Naive thymus-derived CD4-positive, alpha-beta T cell (primary cell): Measurements from ENCODE around the gene RAI1. TPM values are rescaled to one million over a fixed set of nuclear protein-coding genes. Genes with fewer than 3 reads are reported as not detected.

Experiments
- ATAC-seq: fragments of 150-1000 bp; cut with Tn5 transposase; 2 replicates; pipeline ENCODE4 v1.10.0; 2021; ENCODE audit warnings: mild to moderate bottlenecking, moderate library complexity
- CTCF ChIA-PET: fragments of 350-600 bp; sonication (Branson Sonifier 250); formaldehyde crosslinking; loops from one replicate; lab custom pipeline; 2021; ENCODE audit warnings: antibody characterized with exemption; lab: Charles Lee
- POLR2A ChIA-PET: fragments of 350-600 bp; sonication (Branson Sonifier 250); formaldehyde crosslinking; loops from one replicate; lab custom pipeline; 2021; ENCODE audit warnings: antibody characterized with exemption, inconsistent platforms; lab: Charles Lee
- DNase-seq, 9 donors: peaks; one replicate each; pipeline versions ENCODE4 v3.0.0 to v3.0.0-alpha.2; 2020 to 2022; ENCODE audit warnings: mixed read lengths in 1 of 9
- H3K27ac ChIP-seq: one replicate; pipeline ENCODE4 v1.7.0; 2013; ENCODE audit warnings: mild to moderate bottlenecking, low read depth, low read length, moderate library complexity
- H3K27me3 ChIP-seq, 2 donors: one replicate each; pipeline ENCODE4 v1.7.0; 2013; ENCODE audit warnings: low read length in 2 of 2, mild to moderate bottlenecking in 2 of 2, moderate library complexity in 2 of 2; ENCODE audit not compliant: control insufficient read depth in 2 of 2, insufficient read depth in 2 of 2
- H3K36me3 ChIP-seq, 3 experiments: 1 replicate in 2 of 3; 2 replicates in 1 of 3; pipeline ENCODE4 v1.7.0; 2013; ENCODE audit warnings: low read length in 3 of 3, mild to moderate bottlenecking in 3 of 3, moderate library complexity in 1 of 3; ENCODE audit not compliant: insufficient read depth in 3 of 3, control insufficient read depth in 2 of 3
- H3K4me1 ChIP-seq, 2 donors: one replicate each; pipeline ENCODE4 v1.7.0; 2013; ENCODE audit warnings: low read length in 2 of 2, mild to moderate bottlenecking in 2 of 2, moderate library complexity in 1 of 2; ENCODE audit not compliant: control insufficient read depth in 2 of 2, insufficient read depth in 2 of 2
- H3K4me3 ChIP-seq: 2 replicates; pipeline ENCODE4 v1.7.0; 2013; ENCODE audit warnings: mild to moderate bottlenecking, low read length
- H3K9me3 ChIP-seq, 3 experiments: 1 replicate in 2 of 3; 2 replicates in 1 of 3; pipeline ENCODE4 v1.7.0; 2013; ENCODE audit warnings: low read length in 3 of 3; ENCODE audit not compliant: control insufficient read depth in 2 of 3
- H3K27ac Mint-ChIP-seq, 9 donors: one replicate each; pipeline ENCODE4 v1.8.0; 2020 to 2022; ENCODE audit warnings: mixed read lengths in 9 of 9, mild to moderate bottlenecking in 8 of 9, moderate library complexity in 5 of 9, inconsistent platforms in 2 of 9
- H3K27me3 Mint-ChIP-seq, 5 donors: one replicate each; pipeline ENCODE4 v1.8.0; 2021 to 2022; ENCODE audit warnings: mixed read lengths in 5 of 5, mild to moderate bottlenecking in 1 of 5
- H3K36me3 Mint-ChIP-seq, 5 donors: one replicate each; pipeline ENCODE4 v1.8.0; 2020 to 2022; ENCODE audit warnings: mixed read lengths in 5 of 5, mild to moderate bottlenecking in 3 of 5, inconsistent platforms in 1 of 5
- H3K4me1 Mint-ChIP-seq, 7 donors: one replicate each; pipeline ENCODE4 v1.8.0; 2020 to 2022; ENCODE audit warnings: mixed read lengths in 7 of 7, mild to moderate bottlenecking in 3 of 7, inconsistent platforms in 1 of 7
- H3K4me3 Mint-ChIP-seq, 10 donors: one replicate each; pipeline ENCODE4 v1.8.0; 2020 to 2022; ENCODE audit warnings: mild to moderate bottlenecking in 10 of 10, mixed read lengths in 10 of 10, moderate library complexity in 6 of 10, inconsistent platforms in 2 of 10
- H3K9me3 Mint-ChIP-seq, 11 donors: one replicate each; pipeline ENCODE4 v1.8.0; 2020 to 2022; ENCODE audit warnings: mixed read lengths in 11 of 11, mild to moderate bottlenecking in 4 of 11, inconsistent platforms in 1 of 11, moderate library complexity in 1 of 11
- intact Hi-C, 2 donors: fragments of 100-400 bp; cut with micrococcal nuclease; formaldehyde crosslinking; loops; one replicate each; pipeline ENCODE4 v1.15.1; 2023
- polyA plus RNA-seq, 2 donors: library from polyadenylated mRNA; unstranded; fragments of 300-500 nt; fragmentation: Illumina TruSeq; gene quantifications; one replicate each; pipeline ENCODE4 v1.2.3, GENCODE V29; 2021
- total RNA-seq, 6 experiments: library from RNA in 5 of 6; stranded (reverse) in 5 of 6; gene quantifications; 1 replicate in 5 of 6; 2 replicates in 1 of 6; pipeline ENCODE4 v1.2.3 and lab custom pipeline; 2021 to 2026

Gene RAI1
- total and polyA plus RNA-seq, 7 experiments from 2014 or later, result 2.0 to 46.2 (median 21.2) TPM

- DNase-seq (peak; percentile 30 to 71 (median 36)), ATAC-seq (peak; percentile 94)
- Histone ChIP-seq H3K27me3 (no peaks in the 10 kb centered on the region), H3K27ac (no peak overlapping the region), H3K4me1 (peaks cover 9 to 13% of the 10 kb centered on the region in 2 donors), H3K9me3 (peaks cover 0 to 9% (median 0%) of the 10 kb centered on the region in 3 experiments), H3K4me3 (peak overlapping the region; percentile 13), H3K36me3 (no peaks in the 10 kb centered on the region)
- peaks cover 0 to 5% (median 0%) of the 10 kb centered on the region in 5 donors for H3K36me3 Mint-ChIP-seq
- CTCF ChIA-PET, result no interaction called here
- H3K27me3 Mint-ChIP-seq, result peaks cover 0 to 11% (median 0%) of the 10 kb centered on the region in 5 donors
- POLR2A ChIA-PET, result no interaction called here
- peaks cover 8 to 15% (median 11%) of the 10 kb centered on the region in 7 donors for H3K4me1 Mint-ChIP-seq
- intact Hi-C loops, result no loop called here
- peak overlapping the region; percentile 15 to 86 (median 62) for H3K27ac Mint-ChIP-seq
- peaks cover 0 to 17% (median 10%) of the 10 kb centered on the region in 11 donors for H3K9me3 Mint-ChIP-seq
- H3K4me3 Mint-ChIP-seq, result peak overlapping the region in 7 of 10 donors; percentile 1 to 39 (median 20)
Measured at GRCh38 chr17:17663160-17664063, 17.8 kb upstream of the RAI1 start.

GRCh38 chr17:17664064-17664452 lies 17.2 kb upstream of the RAI1 start:
- ATAC-seq (no peak), DNase-seq (no peak)
- Mint-ChIP-seq H3K4me1 (peaks cover 8 to 15% (median 11%) of the 10 kb centered on the region in 7 donors), H3K9me3 (peaks cover 0 to 10% (median 7%) of the 10 kb centered on the region in 11 donors), H3K36me3 (peaks cover 0 to 2% (median 0%) of the 10 kb centered on the region in 5 donors), H3K4me3 (no peak overlapping the region), H3K27ac (peak overlapping the region in 1 of 9 donors; percentile 30), H3K27me3 (peaks cover 0 to 9% (median 0%) of the 10 kb centered on the region in 5 donors)
- Histone ChIP-seq H3K4me3 (no peak overlapping the region), H3K4me1 (peaks cover 9 to 13% of the 10 kb centered on the region in 2 donors), H3K36me3 (no peaks in the 10 kb centered on the region), H3K27me3 (no peaks in the 10 kb centered on the region), H3K27ac (no peak overlapping the region), H3K9me3 (peaks cover 0 to 5% (median 0%) of the 10 kb centered on the region in 3 experiments)
- intact Hi-C loops, result no loop called here
- ChIA-PET CTCF (no interaction called here), POLR2A (no interaction called here)

GRCh38 chr17:17665255-17665654 lies 16.0 kb upstream of the RAI1 start:
- Mint-ChIP-seq H3K4me3 (no peak overlapping the region), H3K27ac (no peak overlapping the region), H3K4me1 (peaks cover 8 to 18% (median 11%) of the 10 kb centered on the region in 7 donors), H3K36me3 (no peaks in the 10 kb centered on the region), H3K9me3 (peaks cover 0 to 2% (median 0%) of the 10 kb centered on the region in 11 donors), H3K27me3 (peaks cover 0 to 6% (median 0%) of the 10 kb centered on the region in 5 donors)
- no peak overlapping the region for H3K4me3 ChIP-seq
- CTCF ChIA-PET, result interaction anchor here (0.6 to 1.0 kb wide), 3 partner anchors 23 to 216 kb away, joined by 3 to 5 read pairs (median 5); no protein-coding TSS in a partner anchor
- intact Hi-C loops, result no loop called here
- DNase-seq (no peak), ATAC-seq (no peak)
- peaks cover 9 to 13% of the 10 kb centered on the region in 2 donors for H3K4me1 ChIP-seq
- POLR2A ChIA-PET, result no interaction called here
- H3K9me3 ChIP-seq, result no peaks in the 10 kb centered on the region
- H3K27me3 ChIP-seq, result no peaks in the 10 kb centered on the region
- no peaks in the 10 kb centered on the region for H3K36me3 ChIP-seq
- no peak overlapping the region for H3K27ac ChIP-seq

GRCh38 chr17:17666111-17666714 lies 15.0 kb upstream of the RAI1 start:
- Histone ChIP-seq H3K9me3 (no peaks in the 10 kb centered on the region), H3K4me1 (peaks cover 9 to 13% of the 10 kb centered on the region in 2 donors), H3K27ac (no peak overlapping the region), H3K27me3 (no peaks in the 10 kb centered on the region), H3K4me3 (no peak overlapping the region), H3K36me3 (no peaks in the 10 kb centered on the region)
- Mint-ChIP-seq H3K4me3 (no peak overlapping the region), H3K9me3 (no peaks in the 10 kb centered on the region), H3K36me3 (no peaks in the 10 kb centered on the region), H3K4me1 (peaks cover 12 to 19% (median 15%) of the 10 kb centered on the region in 7 donors), H3K27me3 (peaks cover 0 to 6% (median 0%) of the 10 kb centered on the region in 5 donors), H3K27ac (no peak overlapping the region)
- CTCF ChIA-PET, result interaction anchor here (1.0 kb wide), 1 partner anchor 24 kb away, joined by 5 read pairs; no protein-coding TSS in a partner anchor
- no peak for DNase-seq
- ATAC-seq, result no peak
- POLR2A ChIA-PET, result no interaction called here
- intact Hi-C loops, result no loop called here

- H3K27me3 ChIP-seq, result no peaks in the 10 kb centered on the region
- Mint-ChIP-seq H3K27me3 (peaks cover 0 to 10% (median 0%) of the 10 kb centered on the region in 5 donors), H3K27ac (no peak overlapping the region), H3K9me3 (no peaks in the 10 kb centered on the region), H3K4me3 (no peak overlapping the region), H3K4me1 (peaks cover 19 to 28% (median 20%) of the 10 kb centered on the region in 7 donors), H3K36me3 (no peaks in the 10 kb centered on the region)
- no peaks in the 10 kb centered on the region for H3K9me3 ChIP-seq
- peaks cover 13 to 14% of the 10 kb centered on the region in 2 donors for H3K4me1 ChIP-seq
- no peak overlapping the region for H3K4me3 ChIP-seq
- ATAC-seq (no peak), DNase-seq (no peak)
- ChIA-PET CTCF (no interaction called here), POLR2A (no interaction called here)
- H3K27ac ChIP-seq, result no peak overlapping the region
- intact Hi-C loops, result no loop called here
- no peaks in the 10 kb centered on the region for H3K36me3 ChIP-seq
Measured at GRCh38 chr17:17667231-17667630, 14.0 kb upstream of the RAI1 start.

- intact Hi-C loops, result no loop called here
- H3K36me3 Mint-ChIP-seq, result no peaks in the 10 kb centered on the region
- POLR2A ChIA-PET, result no interaction called here
Measured at GRCh38 chr17:17667947-17668346, 13.3 kb upstream of the RAI1 start.

More at GRCh38 chr17:17667947-17668346, 13.3 kb upstream of the RAI1 start:
- H3K4me1 Mint-ChIP-seq, result peaks cover 20 to 30% (median 26%) of the 10 kb centered on the region in 7 donors
- no peaks in the 10 kb centered on the region for H3K9me3 Mint-ChIP-seq
- no peak overlapping the region for H3K4me3 Mint-ChIP-seq
- H3K27me3 ChIP-seq, result no peaks in the 10 kb centered on the region
- no peaks in the 10 kb centered on the region for H3K9me3 ChIP-seq
- H3K4me1 ChIP-seq, result peaks cover 13 to 15% of the 10 kb centered on the region in 2 donors
- H3K27me3 Mint-ChIP-seq, result peaks cover 0 to 8% (median 0%) of the 10 kb centered on the region in 5 donors
- no peak for DNase-seq
- no peak overlapping the region for H3K27ac ChIP-seq
- no peaks in the 10 kb centered on the region for H3K36me3 ChIP-seq
- no peak overlapping the region for H3K4me3 ChIP-seq
- no peak overlapping the region for H3K27ac Mint-ChIP-seq
- no peak for ATAC-seq
- CTCF ChIA-PET, result no interaction called here
